ENCODE data around the gene SMARCA5.

Gene SMARCA5

DNA sequence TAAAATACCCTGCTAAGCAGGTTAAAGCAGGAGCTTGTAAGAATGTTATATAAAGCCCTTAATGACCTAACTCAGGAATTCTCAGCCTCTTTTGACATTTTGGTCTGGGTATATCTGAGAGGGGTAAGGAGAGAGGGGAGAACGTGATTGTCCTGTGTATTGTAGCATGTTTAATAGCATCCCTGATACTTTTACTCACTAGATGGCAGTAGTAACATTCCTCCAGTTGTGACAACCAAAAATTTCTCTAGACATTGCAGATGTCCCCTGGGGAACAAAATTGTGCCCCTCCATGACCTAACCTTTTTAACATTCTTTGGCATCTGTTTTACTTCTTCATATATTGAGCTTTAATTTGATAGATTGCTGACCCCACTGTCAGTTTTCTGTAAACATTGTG lies 17.9 kb downstream of the SMARCA5 start:
- TF ChIP-seq, protein P1, sequence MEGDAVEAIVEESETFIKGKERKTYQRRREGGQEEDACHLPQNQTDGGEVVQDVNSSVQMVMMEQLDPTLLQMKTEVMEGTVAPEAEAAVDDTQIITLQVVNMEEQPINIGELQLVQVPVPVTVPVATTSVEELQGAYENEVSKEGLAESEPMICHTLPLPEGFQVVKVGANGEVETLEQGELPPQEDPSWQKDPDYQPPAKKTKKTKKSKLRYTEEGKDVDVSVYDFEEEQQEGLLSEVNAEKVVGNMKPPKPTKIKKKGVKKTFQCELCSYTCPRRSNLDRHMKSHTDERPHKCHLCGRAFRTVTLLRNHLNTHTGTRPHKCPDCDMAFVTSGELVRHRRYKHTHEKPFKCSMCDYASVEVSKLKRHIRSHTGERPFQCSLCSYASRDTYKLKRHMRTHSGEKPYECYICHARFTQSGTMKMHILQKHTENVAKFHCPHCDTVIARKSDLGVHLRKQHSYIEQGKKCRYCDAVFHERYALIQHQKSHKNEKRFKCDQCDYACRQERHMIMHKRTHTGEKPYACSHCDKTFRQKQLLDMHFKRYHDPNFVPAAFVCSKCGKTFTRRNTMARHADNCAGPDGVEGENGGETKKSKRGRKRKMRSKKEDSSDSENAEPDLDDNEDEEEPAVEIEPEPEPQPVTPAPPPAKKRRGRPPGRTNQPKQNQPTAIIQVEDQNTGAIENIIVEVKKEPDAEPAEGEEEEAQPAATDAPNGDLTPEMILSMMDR (IDR thresholded peaks at IDR 0.05; ENCODE audit: control insufficient read depth, insufficient read depth, low read depth, low read length, missing control alignments) = peak; percentile 40
- H3K4me3 ChIP-seq (ENCODE audit: control insufficient read depth, low read depth, low read length) = no peak overlapping the region
- no peak for DNase-seq (ENCODE audit: low read depth)

DNA sequence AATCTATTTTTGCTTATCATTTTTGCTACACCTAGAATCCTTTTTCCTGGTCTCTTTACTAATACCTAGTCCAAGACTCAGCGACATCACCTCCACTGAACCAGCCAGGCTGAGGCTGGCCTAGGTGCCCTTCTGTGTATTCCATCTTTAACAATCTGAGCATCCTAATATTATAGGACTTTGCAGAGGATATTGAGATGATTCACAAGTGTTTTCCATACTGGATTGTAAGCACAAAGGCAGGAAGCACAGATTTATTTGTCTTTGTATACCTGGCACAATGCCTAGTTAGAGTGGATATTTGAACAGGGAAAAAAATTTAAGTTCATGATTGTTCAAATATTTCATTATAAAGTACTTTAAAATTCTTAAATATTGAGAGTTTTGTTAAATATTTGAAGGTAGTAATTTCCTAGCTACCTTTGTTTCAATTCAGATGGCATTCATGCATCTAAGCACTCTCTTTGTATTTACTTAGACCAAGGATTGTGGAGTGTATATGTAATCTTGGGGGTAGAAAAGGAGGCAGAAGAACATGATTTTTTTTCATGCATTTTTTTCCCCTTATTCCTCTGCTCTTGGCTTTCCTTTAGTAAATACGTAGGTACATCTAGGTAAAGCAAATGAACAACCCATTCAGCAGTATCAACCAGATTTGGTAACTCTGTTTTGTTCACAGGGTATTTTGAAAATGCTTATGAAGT lies 18.4 kb downstream of the SMARCA5 start:
- TF ChIP-seq, protein P1 (IDR thresholded peaks at IDR 0.05; ENCODE audit: control insufficient read depth, insufficient read depth, low read depth, low read length, missing control alignments) = no peak
- no peak for DNase-seq (ENCODE audit: low read depth)
- H3K4me3 ChIP-seq (ENCODE audit: control insufficient read depth, low read depth, low read length) = no peak overlapping the region

DNA sequence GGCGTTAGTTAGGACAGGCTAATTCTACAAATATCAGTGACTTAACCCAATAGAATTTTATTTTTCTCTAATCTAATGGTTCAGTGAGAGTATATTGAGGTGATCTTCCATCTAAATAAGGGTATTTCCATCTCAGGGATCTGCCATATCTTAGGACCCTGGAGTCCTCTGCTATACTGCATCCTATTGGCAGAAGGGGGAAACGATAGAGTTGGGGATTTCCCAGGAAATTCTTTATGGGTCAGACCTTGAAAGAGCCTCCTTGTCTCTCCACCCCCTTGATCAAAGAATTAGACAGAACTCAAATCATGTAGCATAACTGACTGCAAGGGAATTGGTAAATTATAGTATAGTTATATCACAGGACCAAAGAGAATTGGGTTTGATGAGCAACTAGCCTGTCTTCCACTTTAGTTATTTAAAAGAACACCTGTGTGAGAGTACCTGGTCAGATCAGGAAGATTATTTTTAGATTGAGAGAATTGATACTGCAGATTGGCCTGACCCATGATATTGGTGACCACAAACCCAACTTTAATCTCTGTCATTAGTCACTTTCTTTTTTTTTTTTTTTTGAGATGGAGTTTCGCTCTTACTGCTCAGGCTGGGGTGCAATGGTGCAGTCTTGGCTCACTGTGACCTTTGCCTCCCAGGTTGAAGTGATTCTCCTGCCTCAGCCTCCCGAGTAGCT lies 25.6 kb downstream of the SMARCA5 start:
- H3K4me3 ChIP-seq (ENCODE audit: control insufficient read depth, low read depth, low read length) = no peak overlapping the region
- no peak for DNase-seq (ENCODE audit: low read depth)
- TF ChIP-seq, protein P1 (IDR thresholded peaks at IDR 0.05; ENCODE audit: control insufficient read depth, insufficient read depth, low read depth, low read length, missing control alignments) = no peak

DNA sequence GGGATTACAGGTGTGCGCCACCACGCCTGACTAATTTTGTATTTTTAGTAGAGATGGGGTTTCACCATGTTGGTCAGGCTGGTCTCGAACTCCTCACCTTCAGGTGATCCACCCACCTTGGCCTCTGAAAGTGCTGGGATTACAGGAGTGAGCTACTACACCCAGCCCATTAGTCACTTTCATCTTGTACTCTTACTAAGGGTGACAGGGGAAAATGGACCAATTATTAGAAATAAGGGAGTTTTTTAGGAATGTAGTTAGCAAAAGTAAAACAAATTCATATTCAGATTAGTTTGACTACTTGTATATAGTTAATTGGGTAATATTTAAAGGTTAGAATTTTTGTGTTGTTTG lies 26.1 kb downstream of the SMARCA5 start:
- H3K4me3 ChIP-seq (ENCODE audit: control insufficient read depth, low read depth, low read length) = no peak overlapping the region
- no peak for DNase-seq (ENCODE audit: low read depth)
- TF ChIP-seq, protein P1 (IDR thresholded peaks at IDR 0.05; ENCODE audit: control insufficient read depth, insufficient read depth, low read depth, low read length, missing control alignments) = no peak

DNA sequence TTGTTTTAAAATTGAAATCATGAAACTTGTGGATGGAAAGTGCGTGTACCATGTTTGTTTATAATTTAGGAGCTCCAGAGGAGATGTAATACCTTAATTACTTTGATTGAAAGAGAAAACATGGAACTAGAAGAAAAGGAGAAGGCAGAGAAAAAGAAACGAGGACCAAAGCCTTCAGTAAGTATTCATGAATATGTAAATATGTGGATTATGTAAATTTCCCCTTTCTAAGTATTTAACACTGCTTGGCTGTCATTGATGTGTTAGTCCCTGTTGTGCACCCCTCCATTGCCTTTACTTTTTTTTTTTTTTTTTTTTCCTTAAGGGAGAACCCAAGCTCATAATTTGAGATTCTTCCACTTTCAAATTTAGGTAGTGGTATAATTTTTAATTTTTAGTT lies 36.4 kb downstream of the SMARCA5 start:
- TF ChIP-seq, protein P1 (IDR thresholded peaks at IDR 0.05; ENCODE audit: control insufficient read depth, insufficient read depth, low read depth, low read length, missing control alignments) = no peak
- no peak for DNase-seq (ENCODE audit: low read depth)
- H3K4me3 ChIP-seq (ENCODE audit: control insufficient read depth, low read depth, low read length) = no peak overlapping the region

DNA sequence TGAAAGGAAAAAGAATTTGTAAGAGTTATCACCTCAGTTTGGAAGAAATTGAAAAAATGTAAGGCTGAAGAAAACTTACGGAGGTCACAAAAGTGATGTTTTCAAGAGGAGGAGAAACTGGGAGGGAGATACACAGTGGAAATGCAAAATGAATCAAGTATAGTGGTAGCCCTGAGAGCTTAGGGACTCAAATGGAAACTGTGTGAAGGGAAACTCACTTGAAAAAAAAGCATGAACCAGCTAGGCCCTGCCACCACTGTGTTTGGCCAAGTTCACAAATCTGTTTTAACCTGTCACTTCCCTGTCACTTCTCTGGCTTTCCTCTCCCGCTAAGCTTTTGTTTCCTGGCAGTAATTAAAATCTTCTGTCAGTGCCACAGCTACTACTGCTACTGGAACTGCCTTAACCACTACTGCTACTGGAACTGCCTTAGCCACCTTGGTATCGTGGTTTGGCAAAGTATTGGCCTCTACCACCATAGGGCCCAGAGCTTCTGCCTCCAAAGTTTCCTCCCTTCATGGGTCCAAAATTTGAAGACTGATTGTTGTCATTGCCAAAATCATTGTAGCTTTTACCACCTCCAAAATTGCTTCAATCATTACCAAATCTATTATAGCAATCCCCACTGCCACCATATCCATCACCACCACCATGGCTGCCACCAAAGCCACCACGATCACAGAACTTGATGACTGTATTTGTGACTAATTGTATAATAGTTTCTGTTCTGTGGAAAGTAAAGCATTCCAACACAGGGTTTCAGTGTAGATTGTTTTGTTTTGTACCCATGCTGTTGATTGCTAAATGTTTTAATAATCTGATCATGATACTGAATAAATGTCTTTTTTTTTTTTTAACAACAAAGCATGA lies 41.5 kb downstream of the SMARCA5 start:
- no peak for DNase-seq (ENCODE audit: low read depth)
- TF ChIP-seq, protein P1 (IDR thresholded peaks at IDR 0.05; ENCODE audit: control insufficient read depth, insufficient read depth, low read depth, low read length, missing control alignments) = no peak
- no peak overlapping the region for H3K4me3 ChIP-seq (ENCODE audit: control insufficient read depth, low read depth, low read length)

Measured in AG09309 (cell line).